Panc1 (cell line): ENCODE measurements around the gene IP6K2. TPM values are rescaled to one million over a fixed set of nuclear protein-coding genes. Genes with fewer than 3 reads are reported as not detected.
A peak's percentile ranks its signal among the peaks of the same experiment; 100 is the strongest.

ENCODE experiments used
- ATAC-seq: fragments of 200-7000 bp; cut with Tn5 transposase; 2 replicates; pipeline ENCODE4 v1.9.1; 2020; ENCODE audit warnings: mild to moderate bottlenecking, moderate library complexity
- Bru-seq: library from RNA; stranded (reverse); fragments of 400-500 nt; gene quantifications from one replicate; lab custom pipeline; 2021; lab: Mats Ljungman, UMichigan
- BruChase-seq, 2 experiments: library from RNA; stranded (reverse); fragments of 400-500 nt; gene quantifications; one replicate each; lab custom pipeline; 2021; lab: Mats Ljungman, UMichigan
- BruUV-seq: library from RNA; stranded (reverse); fragments of 400-500 nt; replicated peaks from 2 replicates; lab custom pipeline; 2021; lab: Mats Ljungman, UMichigan
- CTCF ChIA-PET: fragments of 300-600 bp; sonication (Branson Sonifier 250); formaldehyde crosslinking; loops from one replicate; lab custom pipeline; 2022; ENCODE audit warnings: antibody characterized with exemption; lab: Charles Lee
- POLR2A ChIA-PET: fragments of 300-600 bp; sonication (Branson Sonifier 250); formaldehyde crosslinking; loops from one replicate; lab custom pipeline; 2022; ENCODE audit warnings: antibody characterized with exemption; lab: Charles Lee
- DNase-seq: peaks from one replicate; pipeline ENCODE4 v3.0.0-alpha.2; 2010; ENCODE audit warnings: low read depth, low spot score
- H3K27ac ChIP-seq: 2 replicates; pipeline ENCODE4 v1.5.1; 2011; ENCODE audit warnings: mild to moderate bottlenecking, low read length, inconsistent platforms
- H3K27me3 ChIP-seq: fragments of 200-500 bp; sonication (Bioruptor generic); 2 replicates; pipeline ENCODE4 v1.6.0; 2014; ENCODE audit warnings: low read length, inconsistent platforms; ENCODE audit not compliant: control insufficient read depth, insufficient read depth
- H3K36me3 ChIP-seq: fragments of 200-500 bp; sonication (Bioruptor generic); 2 replicates; pipeline ENCODE4 v1.5.1; 2014; ENCODE audit warnings: inconsistent platforms, mild to moderate bottlenecking, low read length, moderate library complexity; ENCODE audit not compliant: control insufficient read depth, insufficient read depth
- H3K4me1 ChIP-seq: 2 replicates; pipeline ENCODE4 v1.5.1; 2011; ENCODE audit warnings: inconsistent platforms, mild to moderate bottlenecking, low read length, moderate library complexity; ENCODE audit not compliant: control insufficient read depth, insufficient read depth
- H3K4me3 ChIP-seq, 2 experiments: 2 replicates each; pipeline ENCODE4 v1.5.1; 2011 to 2012; ENCODE audit warnings: low read depth in 2 of 2, low read length in 2 of 2, mild to moderate bottlenecking in 2 of 2, inconsistent platforms in 1 of 2, moderate library complexity in 1 of 2
- H3K9me3 ChIP-seq: fragments of 200-500 bp; sonication (Bioruptor generic); 2 replicates; pipeline ENCODE4 v1.5.1; 2014; ENCODE audit warnings: low read depth, mild to moderate bottlenecking, inconsistent platforms, low read length, moderate library complexity; ENCODE audit not compliant: control insufficient read depth, insufficient read depth
- CTCF ChIP-seq: fragments of 450-650 bp; IDR thresholded peaks from 2 replicates; pipeline ENCODE4 v1.5.1; 2017; ENCODE audit warnings: mild to moderate bottlenecking
- POLR2AphosphoS5 ChIP-seq: IDR thresholded peaks from 2 replicates; pipeline ENCODE4 v1.6.1; 2012; ENCODE audit warnings: mild to moderate bottlenecking, low read depth, low read length, moderate library complexity
- REST ChIP-seq, 2 experiments: IDR thresholded peaks; 2 replicates each; pipeline ENCODE4 v1.6.1; 2011 to 2012; ENCODE audit warnings: low read depth in 2 of 2, control low read depth in 1 of 2, low read length in 1 of 2, mild to moderate bottlenecking in 1 of 2, moderate library complexity in 1 of 2; ENCODE audit not compliant: insufficient read depth in 1 of 2
- TCF7L2 ChIP-seq: IDR thresholded peaks from 2 replicates; pipeline ENCODE4 v1.6.1; 2011; ENCODE audit warnings: mild to moderate bottlenecking, low read depth, low read length, inconsistent platforms
- in situ Hi-C: cut with HindIII; loops from 2 replicates; pipeline ENCODE4 v1.10.0; 2016; ENCODE audit warnings: low sequenced_read_pairs, low pct_unique_long_range_greater_than_20kb
- intact Hi-C: fragments of 100-400 bp; cut with micrococcal nuclease; formaldehyde crosslinking; loops from one replicate; pipeline ENCODE4 v1.10.0; 2022; ENCODE audit not compliant: unreplicated experiment
- long read RNA-seq: library from polyadenylated mRNA; unstranded; transcript quantifications from one replicate; pipeline ENCODE4 v2.0.0, GENCODE V29; 2021; ENCODE audit not compliant: unreplicated experiment
- polyA plus RNA-seq: library from polyadenylated mRNA; unstranded; fragments of >200 nt; gene quantifications from one replicate; pipeline ENCODE4 v1.2.1, GENCODE V29; 2012; ENCODE audit warnings: missing spikeins; ENCODE audit not compliant: insufficient read length
- total RNA-seq: library from RNA; stranded (reverse); gene quantifications from one replicate; pipeline ENCODE4 v1.2.1, GENCODE V29; 2021; ENCODE audit not compliant: unreplicated experiment

The IP6K2 gene
- total RNA-seq (50.2 TPM), Bru-seq, nascent RNA (percentile 92 among the genes with signal in this experiment), BruChase-seq, experiment 1, labeled RNA remaining after a 2-hour chase (percentile 85 among the genes with signal in this experiment), BruChase-seq, experiment 2, labeled RNA remaining after a 6-hour chase (percentile 78 among the genes with signal in this experiment)
- polyA plus RNA-seq, result 54.2 TPM
- long read RNA-seq, transcript IP6K2-201 (6 exons, 1,775 nt), result major isoform, 18 of 65 reads
- long read RNA-seq, partial matches to known transcripts, result 26 of 65 reads
- long read RNA-seq, other reads (novel, unspliced or antisense), result 20 of 65 reads

GRCh38 chr3:48716982-48717746 lies at the start of gene IP6K2:
Gene IP6K2 (minus strand): TSS chr3:48717221. CDS start chr3:48695291, 21,930 bp downstream.
- intact Hi-C loops, result no loop called here

More at GRCh38 chr3:48716982-48717746, at the start of gene IP6K2:
- CTCF ChIA-PET, result interaction anchor here (0.6 kb wide), 1 partner anchor 52 kb away, joined by 3 read pairs; no protein-coding TSS in a partner anchor
- peak; percentile 73 for DNase-seq
- Histone ChIP-seq H3K4me3 (peak within 1 kb of the TSS; percentile 99), H3K36me3 (peaks cover 13% of the 10 kb centered on the region), H3K9me3 (no peaks in the 10 kb centered on the region), H3K27me3 (no peaks in the 10 kb centered on the region), H3K27ac (peak within 1 kb of the TSS; percentile 96), H3K4me1 (peaks cover 15% of the 10 kb centered on the region)
- no TSS peak for BruUV-seq
- POLR2A ChIA-PET, result interaction anchor here (0.6 kb wide), 1 partner anchor 1582 kb away, joined by 6 read pairs; no protein-coding TSS in a partner anchor
- TF ChIP-seq REST (IDR thresholded peaks at IDR 0.05; ENCODE audit: insufficient read depth in 1 of 2, low read depth in 2 of 2, low read length in 1 of 2) (no peak), TCF7L2 (no peak), POLR2AphosphoS5 (peak; percentile 68), CTCF (no peak)
- in situ Hi-C loops, result no loop called here
- peak; percentile 99 for ATAC-seq
